ENCODE measurements around the gene LRRK1. TPM values are rescaled to one million over a fixed set of nuclear protein-coding genes. Genes with fewer than 3 reads are reported as not detected.

Gene LRRK1
- total and polyA plus RNA-seq, 2 of the 13 experiments (the other 11 are each of a cell fraction or from before 2014, with no cell fraction given): 0.13 to 1.2 TPM

- ChIA-PET CTCF (ENCODE audit: low intra/inter-chr PET ratio, low total read pairs) (no interaction called here), POLR2A (interaction anchor here (1.2 kb wide), 1 partner anchor 9 kb away, joined by 3 read pairs; no protein-coding TSS in a partner anchor)
- Histone ChIP-seq H3K4me3 (replicated peaks in 1 of 3; ENCODE audit: insufficient read depth in 1 of 3, low read depth in 2 of 3, low read length in 3 of 3) (no peak overlapping the region), H3K9me3 (ENCODE audit: low read length) (no peaks in the 10 kb centered on the region), H3K9ac (ENCODE audit: insufficient read depth, low read depth, low read length) (no peak overlapping the region), H4K20me1 (ENCODE audit: insufficient read depth, low read length) (no peaks in the 10 kb centered on the region), H3K36me3 (replicated peaks in 1 of 2; ENCODE audit: control insufficient read depth in 1 of 2, insufficient read depth in 2 of 2, low read length in 2 of 2) (no peaks in the 10 kb centered on the region), H3K4me2 (ENCODE audit: low read depth, low read length) (no peak overlapping the region), H3K4me1 (ENCODE audit: insufficient read depth, low read length) (peaks cover 10% of the 10 kb centered on the region), H3K79me2 (ENCODE audit: insufficient read depth, low read length) (no peaks in the 10 kb centered on the region), H3K27ac (ENCODE audit: extremely low read length, insufficient read depth, low read length) (no peak overlapping the region), H2AFZ (ENCODE audit: low read length) (no peak overlapping the region), H3K27me3 (ENCODE audit: control insufficient read depth in 1 of 2, insufficient read depth in 2 of 2, low read length in 2 of 2) (peaks cover 5 to 40% of the 10 kb centered on the region in 2 experiments; a peak in 3 of 5 replicates)
- BruUV-seq (replicated peaks): no TSS peak
- intact Hi-C loops (cut with micrococcal nuclease; ENCODE audit: unreplicated experiment): no loop called here
- FAIRE-seq: no peak
- in situ Hi-C loops (cut with HindIII; ENCODE audit: extremely low pct_ligation_motif_present, low pct_unique_long_range_greater_than_20kb): no loop called here
- DNase-seq (ENCODE audit: low spot score): no peak
- peak; percentile 43 for ATAC-seq
- 44% methylated on average over 7 of the region's 29 CpGs for WGBS (ENCODE audit: low lambda C conversion rate)
- TF ChIP-seq ETV5 (CRISPR knock-in tag; IDR thresholded peaks at IDR 0.05; ENCODE audit: borderline replicate concordance) (no peak), FOXO4 (CRISPR knock-in tag; conservative IDR thresholded peaks at IDR 0.05) (no peak), HNRNPL (IDR thresholded peaks at IDR 0.05; ENCODE audit: low read depth, low read length) (peak; percentile 71; the same call in 1 of the 2 replicates), EED (CRISPR knock-in tag; IDR thresholded peaks at IDR 0.05) (no peak), ZNF646 (CRISPR knock-in tag; IDR thresholded peaks at IDR 0.05) (no peak), MBD4 (IDR thresholded peaks at IDR 0.05; ENCODE audit: borderline replicate concordance, low read length) (no peak), SP5 (CRISPR knock-in tag; IDR thresholded peaks at IDR 0.05; ENCODE audit: borderline replicate concordance, low read depth) (no peak), ZZZ3 (CRISPR knock-in tag; IDR thresholded peaks at IDR 0.05; ENCODE audit: borderline replicate concordance) (no peak), PITX1 (CRISPR knock-in tag; IDR thresholded peaks at IDR 0.05) (no peak)
These were observed 181.7 kb downstream of the LRRK1 start for GRCh38 chr15:101100593-101101442.
